MM.1S (cell line): ENCODE measurements around the gene PIGZ.

Experiments
- DNase-seq: peaks from one replicate; pipeline ENCODE4 v3.0.0-alpha.2; 2015
- H2AFZ ChIP-seq: fragments of 300-600 bp; sonication (generic); 2 replicates; pipeline ENCODE4 v1.6.0; 2016; ENCODE audit warnings: antibody characterized with exemption, low read length
- H3F3A ChIP-seq: fragments of 300-600 bp; sonication (generic); 2 replicates; pipeline ENCODE4 v1.6.1; 2016; ENCODE audit warnings: mild to moderate bottlenecking, antibody characterized with exemption, low read length, moderate library complexity, mixed read lengths; ENCODE audit not compliant: insufficient read depth
- H3K27ac ChIP-seq: fragments of 300-600 bp; sonication (generic); 2 replicates; pipeline ENCODE4 v1.5.1; 2016; ENCODE audit warnings: mild to moderate bottlenecking, low read length
- H3K27me3 ChIP-seq: fragments of 300-600 bp; sonication (generic); replicated peaks from 2 replicates; pipeline ENCODE4 v1.6.0; 2016; ENCODE audit warnings: low read length; ENCODE audit not compliant: insufficient read depth
- H3K36me3 ChIP-seq: fragments of 300-600 bp; sonication (generic); replicated peaks from 2 replicates; pipeline ENCODE4 v1.6.1; 2016; ENCODE audit warnings: mild to moderate bottlenecking, low read length, mixed read lengths; ENCODE audit not compliant: insufficient read depth
- H3K4me1 ChIP-seq: fragments of 300-600 bp; sonication (generic); 2 replicates; pipeline ENCODE4 v1.6.1; 2016; ENCODE audit warnings: low read length, mixed read lengths
- H3K4me2 ChIP-seq: fragments of 300-600 bp; sonication (generic); 2 replicates; pipeline ENCODE4 v1.6.0; 2016; ENCODE audit warnings: low read depth, low read length
- H3K4me3 ChIP-seq: fragments of 300-600 bp; sonication (generic); 2 replicates; pipeline ENCODE4 v1.5.1; 2016; ENCODE audit warnings: low read length, mixed read lengths
- H3K79me2 ChIP-seq: fragments of 300-600 bp; sonication (generic); 2 replicates; pipeline ENCODE4 v1.6.1; 2016; ENCODE audit warnings: mixed run types, low read length, mixed read lengths
- H3K9ac ChIP-seq: fragments of 300-600 bp; sonication (generic); 2 replicates; pipeline ENCODE4 v1.6.1; 2016; ENCODE audit warnings: low read length, mixed read lengths
- H3K9me2 ChIP-seq: fragments of 300-600 bp; sonication (generic); replicated peaks from 2 replicates; pipeline ENCODE4 v1.6.1; 2016; ENCODE audit warnings: mild to moderate bottlenecking, low read length, mixed read lengths; ENCODE audit not compliant: insufficient read depth
- H3K9me3 ChIP-seq: fragments of 300-600 bp; sonication (generic); replicated peaks from 2 replicates; pipeline ENCODE4 v1.6.1; 2016; ENCODE audit warnings: mild to moderate bottlenecking, low read length, mixed read lengths; ENCODE audit not compliant: insufficient read depth
- H4K20me1 ChIP-seq: fragments of 300-600 bp; sonication (generic); 2 replicates; pipeline ENCODE4 v1.6.1; 2016; ENCODE audit warnings: mild to moderate bottlenecking, low read length, moderate library complexity, mixed read lengths; ENCODE audit not compliant: insufficient read depth
- EZH2 ChIP-seq: fragments of 300-600 bp; sonication (generic); optimal IDR thresholded peaks from 2 replicates; pipeline ENCODE3; 2017; ENCODE audit warnings: low read depth, mild to moderate bottlenecking, antibody characterized with exemption, low read length, mixed read lengths
- EZH2phosphoT487 ChIP-seq: fragments of 300-600 bp; sonication (generic); IDR thresholded peaks from 2 replicates; pipeline ENCODE4 v1.6.1; 2018; ENCODE audit warnings: antibody characterized with exemption, low read length
- TF ChIP-seq, protein P1 (sequence below): fragments of 300-600 bp; sonication (generic); IDR thresholded peaks from 2 replicates; pipeline ENCODE4 v1.5.1; 2016; ENCODE audit warnings: antibody characterized with exemption, low read length, mixed read lengths

PIGZ gene

DNA sequence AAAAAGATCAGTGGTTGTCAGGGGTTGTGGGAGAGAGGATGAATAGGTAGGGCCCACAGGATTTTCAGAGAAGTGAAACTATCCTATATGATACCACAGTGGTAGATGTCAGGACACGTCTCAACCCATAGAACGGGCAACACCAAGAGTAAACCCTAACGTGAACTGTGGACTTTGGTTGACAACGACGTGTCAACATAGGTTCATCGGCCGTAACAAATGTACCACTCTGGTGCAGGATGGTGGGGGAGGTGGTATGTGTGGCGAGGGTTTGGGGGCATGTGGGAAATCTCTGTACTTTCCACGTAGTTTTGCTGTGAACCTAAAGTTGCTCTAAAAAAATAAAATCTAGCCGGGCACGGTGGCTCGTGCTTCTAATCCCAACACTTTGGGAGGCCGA, 13.0 kb upstream of the PIGZ start:
- no peak overlapping the region for H3K9ac ChIP-seq
- no peaks in the 10 kb centered on the region for H3K9me2 ChIP-seq
- H3K27me3 ChIP-seq: no peaks in the 10 kb centered on the region
- TF ChIP-seq EZH2phosphoT487: no peak
- TF ChIP-seq, protein P1, sequence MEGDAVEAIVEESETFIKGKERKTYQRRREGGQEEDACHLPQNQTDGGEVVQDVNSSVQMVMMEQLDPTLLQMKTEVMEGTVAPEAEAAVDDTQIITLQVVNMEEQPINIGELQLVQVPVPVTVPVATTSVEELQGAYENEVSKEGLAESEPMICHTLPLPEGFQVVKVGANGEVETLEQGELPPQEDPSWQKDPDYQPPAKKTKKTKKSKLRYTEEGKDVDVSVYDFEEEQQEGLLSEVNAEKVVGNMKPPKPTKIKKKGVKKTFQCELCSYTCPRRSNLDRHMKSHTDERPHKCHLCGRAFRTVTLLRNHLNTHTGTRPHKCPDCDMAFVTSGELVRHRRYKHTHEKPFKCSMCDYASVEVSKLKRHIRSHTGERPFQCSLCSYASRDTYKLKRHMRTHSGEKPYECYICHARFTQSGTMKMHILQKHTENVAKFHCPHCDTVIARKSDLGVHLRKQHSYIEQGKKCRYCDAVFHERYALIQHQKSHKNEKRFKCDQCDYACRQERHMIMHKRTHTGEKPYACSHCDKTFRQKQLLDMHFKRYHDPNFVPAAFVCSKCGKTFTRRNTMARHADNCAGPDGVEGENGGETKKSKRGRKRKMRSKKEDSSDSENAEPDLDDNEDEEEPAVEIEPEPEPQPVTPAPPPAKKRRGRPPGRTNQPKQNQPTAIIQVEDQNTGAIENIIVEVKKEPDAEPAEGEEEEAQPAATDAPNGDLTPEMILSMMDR: no peak
- no peak for TF ChIP-seq EZH2
- H3K9me3 ChIP-seq: no peaks in the 10 kb centered on the region; the same call in 1 of the 2 replicates
- no peaks in the 10 kb centered on the region for H3K79me2 ChIP-seq
- no peaks in the 10 kb centered on the region for H4K20me1 ChIP-seq
- H2AFZ ChIP-seq: no peak overlapping the region
- DNase-seq: no peak
- H3K4me3 ChIP-seq: no peak overlapping the region
- no peak overlapping the region for H3K4me2 ChIP-seq
- H3K4me1 ChIP-seq: no peaks in the 10 kb centered on the region
- no peaks in the 10 kb centered on the region for H3F3A ChIP-seq
- no peaks in the 10 kb centered on the region for H3K36me3 ChIP-seq
- no peak overlapping the region for H3K27ac ChIP-seq

DNA sequence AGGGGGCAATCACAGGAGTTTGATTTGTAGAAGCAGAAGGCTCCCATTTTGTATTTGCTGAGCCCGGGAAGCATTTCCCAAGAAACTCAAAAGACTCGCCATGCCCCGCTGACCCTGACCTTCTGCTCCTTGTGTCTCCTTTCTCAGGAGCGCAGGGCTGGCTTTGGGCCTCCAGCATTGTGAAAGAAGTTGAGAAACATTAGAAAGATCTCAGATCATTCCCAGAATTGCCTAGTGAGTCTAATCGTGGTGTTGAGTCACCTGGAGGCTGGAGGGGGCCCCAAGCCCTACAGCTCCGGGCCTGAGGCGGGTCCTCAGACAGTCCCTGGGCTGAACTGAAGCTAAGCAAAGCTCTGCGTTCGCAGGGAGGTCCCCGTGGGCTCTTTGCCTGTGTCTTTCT, 10.9 kb upstream of the PIGZ start:
- Histone ChIP-seq H3K27ac (no peak overlapping the region), H3K9ac (no peak overlapping the region), H3K9me3 (no peaks in the 10 kb centered on the region; the same call in 1 of the 2 replicates), H3K4me2 (no peak overlapping the region), H3K4me1 (no peaks in the 10 kb centered on the region), H3F3A (no peaks in the 10 kb centered on the region), H3K79me2 (no peaks in the 10 kb centered on the region), H3K27me3 (no peaks in the 10 kb centered on the region), H3K36me3 (no peaks in the 10 kb centered on the region), H3K9me2 (no peaks in the 10 kb centered on the region), H2AFZ (no peak overlapping the region), H3K4me3 (no peak overlapping the region), H4K20me1 (no peaks in the 10 kb centered on the region)
- DNase-seq: no peak
- TF ChIP-seq EZH2 (no peak), EZH2phosphoT487 (no peak)
- TF ChIP-seq, protein P1: no peak

DNA sequence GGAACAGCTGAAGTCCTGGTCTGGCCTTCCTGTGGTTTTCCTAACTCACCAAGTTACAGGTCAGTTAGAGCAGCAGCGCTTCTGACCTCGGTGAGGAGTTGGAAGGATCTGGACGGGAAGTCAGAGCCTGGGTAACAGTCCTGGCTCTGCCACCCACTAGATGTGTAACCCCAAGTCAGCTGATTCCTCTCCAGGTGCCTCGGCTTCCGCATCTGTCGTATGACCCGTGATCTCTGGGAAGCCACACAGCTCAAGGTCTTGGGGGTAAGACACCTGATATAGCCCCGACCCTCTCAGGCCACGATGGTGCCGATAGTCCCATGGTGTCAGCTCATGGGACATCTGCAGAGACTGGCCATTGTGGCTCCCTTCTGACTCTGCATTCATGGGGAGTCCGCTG, 8.3 kb upstream of the PIGZ start:
- Histone ChIP-seq H3K4me3 (no peak overlapping the region), H3F3A (no peaks in the 10 kb centered on the region), H3K27me3 (no peaks in the 10 kb centered on the region), H3K9me3 (no peaks in the 10 kb centered on the region), H3K9ac (no peak overlapping the region), H3K4me2 (no peak overlapping the region), H4K20me1 (no peaks in the 10 kb centered on the region), H2AFZ (no peak overlapping the region), H3K36me3 (no peaks in the 10 kb centered on the region), H3K79me2 (no peaks in the 10 kb centered on the region), H3K4me1 (no peaks in the 10 kb centered on the region), H3K27ac (no peak overlapping the region), H3K9me2 (no peaks in the 10 kb centered on the region)
- TF ChIP-seq, protein P1: no peak
- DNase-seq: no peak
